ENCODE results near the gene C12orf76. TPM values are rescaled to one million over a fixed set of nuclear protein-coding genes. Genes with fewer than 3 reads are reported as not detected.

Gene C12orf76
- total and polyA plus RNA-seq, 2 experiments from 2014 or later, result 18.5 to 24.6 TPM

DNA sequence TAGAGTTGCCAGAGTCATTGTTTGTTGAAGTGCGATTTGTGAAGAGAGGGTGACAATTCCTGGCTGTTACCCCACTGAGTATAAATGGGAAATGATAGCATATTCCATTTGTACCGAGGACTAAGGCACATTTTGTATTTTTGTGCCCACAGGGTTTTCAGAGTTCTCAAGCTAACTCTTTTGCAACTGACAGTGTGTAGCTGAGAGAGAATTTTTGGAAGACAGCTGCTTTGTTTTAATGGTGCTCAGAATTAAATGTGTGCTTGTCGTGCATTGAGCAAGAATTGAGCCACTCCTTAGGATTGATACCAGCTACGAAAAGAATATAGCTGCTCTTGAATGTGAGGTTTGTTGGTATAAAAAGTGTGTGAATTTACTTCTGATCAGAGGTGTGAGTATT, 27.4 kb downstream of the C12orf76 start:
- no peak for DNase-seq (ENCODE audit: low spot score)
- no peak overlapping the region for H3K27ac ChIP-seq
- TF ChIP-seq, protein P1, sequence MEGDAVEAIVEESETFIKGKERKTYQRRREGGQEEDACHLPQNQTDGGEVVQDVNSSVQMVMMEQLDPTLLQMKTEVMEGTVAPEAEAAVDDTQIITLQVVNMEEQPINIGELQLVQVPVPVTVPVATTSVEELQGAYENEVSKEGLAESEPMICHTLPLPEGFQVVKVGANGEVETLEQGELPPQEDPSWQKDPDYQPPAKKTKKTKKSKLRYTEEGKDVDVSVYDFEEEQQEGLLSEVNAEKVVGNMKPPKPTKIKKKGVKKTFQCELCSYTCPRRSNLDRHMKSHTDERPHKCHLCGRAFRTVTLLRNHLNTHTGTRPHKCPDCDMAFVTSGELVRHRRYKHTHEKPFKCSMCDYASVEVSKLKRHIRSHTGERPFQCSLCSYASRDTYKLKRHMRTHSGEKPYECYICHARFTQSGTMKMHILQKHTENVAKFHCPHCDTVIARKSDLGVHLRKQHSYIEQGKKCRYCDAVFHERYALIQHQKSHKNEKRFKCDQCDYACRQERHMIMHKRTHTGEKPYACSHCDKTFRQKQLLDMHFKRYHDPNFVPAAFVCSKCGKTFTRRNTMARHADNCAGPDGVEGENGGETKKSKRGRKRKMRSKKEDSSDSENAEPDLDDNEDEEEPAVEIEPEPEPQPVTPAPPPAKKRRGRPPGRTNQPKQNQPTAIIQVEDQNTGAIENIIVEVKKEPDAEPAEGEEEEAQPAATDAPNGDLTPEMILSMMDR (IDR thresholded peaks at IDR 0.05; ENCODE audit: poor library complexity), result no peak
- no peak for TF ChIP-seq EZH2phosphoT487 (IDR thresholded peaks at IDR 0.05; ENCODE audit: low read depth, severe bottlenecking, unreplicated experiment)
- no peak for TF ChIP-seq EZH2 (IDR thresholded peaks at IDR 0.05; ENCODE audit: borderline replicate concordance)
- H4K20me1 ChIP-seq (ENCODE audit: insufficient read depth, poor library complexity, severe bottlenecking), result no peaks in the 10 kb centered on the region
- H3K9me2 ChIP-seq (replicated peaks; ENCODE audit: insufficient read depth), result no peaks in the 10 kb centered on the region
- H3K79me2 ChIP-seq, result no peaks in the 10 kb centered on the region
- no peak overlapping the region for H3K4me2 ChIP-seq
- H3K4me3 ChIP-seq, result no peak overlapping the region
- no peaks in the 10 kb centered on the region for H3K4me1 ChIP-seq (ENCODE audit: insufficient read depth)
- H2AFZ ChIP-seq, result no peak overlapping the region
- no peaks in the 10 kb centered on the region for H3K36me3 ChIP-seq (replicated peaks; ENCODE audit: insufficient read depth, low read depth)
- no peaks in the 10 kb centered on the region for H3K9me3 ChIP-seq (ENCODE audit: low read depth)
- no peaks in the 10 kb centered on the region for H3K27me3 ChIP-seq
- WGBS (ENCODE audit: low lambda C conversion rate, missing lambda C conversion rate), result 94% methylated on average over 4 of the region's 4 CpGs

DNA sequence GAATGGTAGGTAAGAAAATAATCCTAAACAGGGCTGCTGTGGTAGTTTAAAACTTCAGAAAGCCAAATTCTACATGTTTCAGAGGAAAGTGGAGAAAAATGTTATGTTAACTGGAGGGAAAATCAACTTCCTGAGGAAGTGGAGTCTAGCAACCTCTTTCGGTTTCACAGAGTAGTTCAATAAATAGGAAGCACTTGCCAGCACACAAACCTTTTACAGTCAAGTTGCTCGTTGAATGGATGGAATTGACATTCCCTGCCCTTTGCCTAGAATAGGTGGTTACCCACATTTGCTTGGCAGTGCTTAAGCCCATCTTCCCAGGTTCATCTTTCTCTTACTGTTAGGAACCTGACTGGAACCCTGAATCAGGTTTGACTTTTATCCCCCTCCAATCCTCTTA, 33.2 kb downstream of the C12orf76 start:
- peaks cover 16% of the 10 kb centered on the region for H3K79me2 ChIP-seq
- 86% methylated on average over 2 of the region's 2 CpGs for WGBS (ENCODE audit: low lambda C conversion rate, missing lambda C conversion rate)

DNA sequence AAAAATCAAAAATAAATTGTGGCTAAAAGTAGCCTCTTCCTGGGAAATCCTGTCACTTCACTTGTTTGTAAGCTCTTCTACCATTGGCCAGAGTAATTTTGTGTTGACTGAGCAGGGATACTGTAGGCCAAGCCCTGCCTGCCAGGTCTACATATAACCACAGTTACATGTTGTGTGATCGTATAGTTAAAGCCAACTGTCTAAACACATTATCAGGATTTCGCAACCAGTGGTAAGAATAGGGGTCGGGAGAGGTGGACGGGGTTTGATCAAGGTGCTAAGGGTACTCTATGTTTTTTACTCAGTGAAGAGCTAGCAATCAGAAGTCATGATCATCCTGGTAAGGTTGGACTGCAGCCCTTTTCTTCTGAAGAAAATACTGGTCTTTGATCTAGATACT, 35.7 kb downstream of the C12orf76 start:
- H2AFZ ChIP-seq, result no peak overlapping the region
- no peaks in the 10 kb centered on the region for H4K20me1 ChIP-seq (ENCODE audit: insufficient read depth, poor library complexity, severe bottlenecking)
- H3K4me2 ChIP-seq, result no peak overlapping the region
- peaks cover 7% of the 10 kb centered on the region for H3K4me1 ChIP-seq (ENCODE audit: insufficient read depth)
- WGBS (ENCODE audit: low lambda C conversion rate, missing lambda C conversion rate), result 87% methylated on average over 4 of the region's 4 CpGs
- H3K79me2 ChIP-seq, result peaks cover 38% of the 10 kb centered on the region
- no peaks in the 10 kb centered on the region for H3K9me2 ChIP-seq (replicated peaks; ENCODE audit: insufficient read depth)
- H3K9me3 ChIP-seq (ENCODE audit: low read depth), result no peaks in the 10 kb centered on the region
- no peaks in the 10 kb centered on the region for H3K27me3 ChIP-seq
- H3K27ac ChIP-seq, result peak overlapping the region; percentile 73
- TF ChIP-seq EZH2phosphoT487 (IDR thresholded peaks at IDR 0.05; ENCODE audit: low read depth, severe bottlenecking, unreplicated experiment), result no peak
- no peak for TF ChIP-seq EZH2 (IDR thresholded peaks at IDR 0.05; ENCODE audit: borderline replicate concordance)
- TF ChIP-seq, protein P1 (IDR thresholded peaks at IDR 0.05; ENCODE audit: poor library complexity), result no peak
- H3K4me3 ChIP-seq, result no peak overlapping the region
- no peaks in the 10 kb centered on the region for H3K36me3 ChIP-seq (replicated peaks; ENCODE audit: insufficient read depth, low read depth)
- DNase-seq (ENCODE audit: low spot score), result no peak

More for the DNA sequence above, 33.2 kb downstream of the C12orf76 start:
- Histone ChIP-seq H3K9me2 (replicated peaks; ENCODE audit: insufficient read depth) (no peaks in the 10 kb centered on the region), H2AFZ (no peak overlapping the region), H3K36me3 (replicated peaks; ENCODE audit: insufficient read depth, low read depth) (no peaks in the 10 kb centered on the region), H3K4me3 (no peak overlapping the region), H3K27me3 (no peaks in the 10 kb centered on the region), H3K4me2 (no peak overlapping the region), H3K27ac (no peak overlapping the region), H3K4me1 (ENCODE audit: insufficient read depth) (peaks cover 7% of the 10 kb centered on the region), H3K9me3 (ENCODE audit: low read depth) (no peaks in the 10 kb centered on the region), H4K20me1 (ENCODE audit: insufficient read depth, poor library complexity, severe bottlenecking) (no peaks in the 10 kb centered on the region)
- TF ChIP-seq EZH2phosphoT487 (IDR thresholded peaks at IDR 0.05; ENCODE audit: low read depth, severe bottlenecking, unreplicated experiment) (no peak), EZH2 (IDR thresholded peaks at IDR 0.05; ENCODE audit: borderline replicate concordance) (no peak)
- TF ChIP-seq, protein P1 (IDR thresholded peaks at IDR 0.05; ENCODE audit: poor library complexity), result no peak
- DNase-seq (ENCODE audit: low spot score), result no peak

DNA sequence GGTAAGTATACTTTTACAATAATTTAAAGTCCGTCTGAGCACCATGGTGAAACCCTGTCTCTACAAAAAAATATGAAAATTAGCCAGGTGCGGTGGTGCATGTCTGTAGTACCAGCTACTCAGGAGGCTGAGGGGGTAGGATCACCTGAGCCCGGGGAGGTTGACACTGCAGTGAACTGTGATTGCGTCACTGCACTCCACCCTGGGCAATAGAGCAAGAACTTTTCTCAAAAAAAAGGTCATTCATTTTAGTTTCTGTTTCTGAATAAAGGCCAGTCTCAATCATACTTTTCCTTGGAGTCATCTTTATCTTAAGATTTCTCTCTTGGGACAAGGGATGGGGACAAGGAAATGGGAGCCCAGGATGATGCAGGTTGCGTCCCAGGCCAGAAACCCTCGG, 36.2 kb downstream of the C12orf76 start:
- Histone ChIP-seq H3K79me2 (peaks cover 43% of the 10 kb centered on the region), H3K4me3 (no peak overlapping the region), H3K36me3 (replicated peaks; ENCODE audit: insufficient read depth, low read depth) (no peaks in the 10 kb centered on the region), H4K20me1 (ENCODE audit: insufficient read depth, poor library complexity, severe bottlenecking) (no peaks in the 10 kb centered on the region), H3K4me2 (no peak overlapping the region), H2AFZ (no peak overlapping the region), H3K27me3 (no peaks in the 10 kb centered on the region), H3K27ac (peak overlapping the region; percentile 73), H3K4me1 (ENCODE audit: insufficient read depth) (peaks cover 7% of the 10 kb centered on the region), H3K9me2 (replicated peaks; ENCODE audit: insufficient read depth) (no peaks in the 10 kb centered on the region), H3K9me3 (ENCODE audit: low read depth) (no peaks in the 10 kb centered on the region)
- DNase-seq (ENCODE audit: low spot score), result peak; percentile 41
- WGBS (ENCODE audit: low lambda C conversion rate, missing lambda C conversion rate), result 78% methylated on average over 6 of the region's 6 CpGs
- TF ChIP-seq EZH2 (IDR thresholded peaks at IDR 0.05; ENCODE audit: borderline replicate concordance), result no peak
- TF ChIP-seq EZH2phosphoT487 (IDR thresholded peaks at IDR 0.05; ENCODE audit: low read depth, severe bottlenecking, unreplicated experiment), result no peak
- TF ChIP-seq, protein P1 (IDR thresholded peaks at IDR 0.05; ENCODE audit: poor library complexity), result no peak

Data from hepatocyte (in vitro differentiated cells).